Caco-2 (cell line): Measurements from ENCODE around the gene ACOX3. TPM values are rescaled to one million over a fixed set of nuclear protein-coding genes. Genes with fewer than 3 reads are reported as not detected.

Source experiments
- BruUV-seq: library from RNA; stranded (reverse); fragments of 400-500 nt; replicated peaks from 2 replicates; lab custom pipeline; 2021; lab: Mats Ljungman, UMichigan
- CTCF ChIA-PET: fragments of 300-600 bp; sonication (Branson Sonifier 250); formaldehyde crosslinking; loops from one replicate; lab custom pipeline; 2022; ENCODE audit warnings: antibody characterized with exemption; lab: Charles Lee
- POLR2A ChIA-PET: fragments of 300-600 bp; sonication (Branson Sonifier 250); formaldehyde crosslinking; loops from one replicate; lab custom pipeline; 2022; ENCODE audit warnings: antibody characterized with exemption; lab: Charles Lee
- DNase-seq, 2 experiments: peaks; one replicate each; pipeline versions ENCODE4 v3.0.0 to v3.0.0-alpha.2; 2020 to 2022
- H3K27me3 ChIP-seq: replicated peaks from 2 replicates; pipeline ENCODE4 v1.6.0; 2011; ENCODE audit warnings: low read length; ENCODE audit not compliant: control insufficient read depth, insufficient read depth
- H3K36me3 ChIP-seq: 2 replicates; pipeline ENCODE4 v1.5.1; 2011; ENCODE audit warnings: low read length; ENCODE audit not compliant: control insufficient read depth, insufficient read depth
- H3K4me1 ChIP-seq: fragments of 250-450 bp; sonication (Bioruptor Pico); 2 replicates; pipeline ENCODE4 v1.5.1; 2020; ENCODE audit warnings: mild to moderate bottlenecking
- H3K4me3 ChIP-seq: 2 replicates; pipeline ENCODE4 v1.5.1; 2011; ENCODE audit warnings: low read depth, mild to moderate bottlenecking, control low read depth, low read length
- H3K9me3 ChIP-seq: fragments of 250-450 bp; sonication (Bioruptor Pico); 2 replicates; pipeline ENCODE4 v1.5.1; 2020; ENCODE audit warnings: mild to moderate bottlenecking, moderate library complexity
- H3K27ac Mint-ChIP-seq: one replicate; pipeline ENCODE4 v1.8.0; 2022; ENCODE audit warnings: mixed read lengths; ENCODE audit not compliant: unreplicated experiment
- H3K27me3 Mint-ChIP-seq: one replicate; pipeline ENCODE4 v1.8.0; 2022; ENCODE audit warnings: mixed read lengths; ENCODE audit not compliant: insufficient read depth, unreplicated experiment
- H3K36me3 Mint-ChIP-seq: one replicate; pipeline ENCODE4 v1.8.0; 2022; ENCODE audit warnings: mild to moderate bottlenecking, mixed read lengths; ENCODE audit not compliant: insufficient read depth, unreplicated experiment
- H3K4me1 Mint-ChIP-seq: one replicate; pipeline ENCODE4 v1.8.0; 2022; ENCODE audit warnings: low read depth, mixed read lengths; ENCODE audit not compliant: unreplicated experiment
- H3K4me3 Mint-ChIP-seq: one replicate; pipeline ENCODE4 v1.8.0; 2022; ENCODE audit warnings: mild to moderate bottlenecking, moderate library complexity, mixed read lengths; ENCODE audit not compliant: unreplicated experiment
- H3K9me3 Mint-ChIP-seq: one replicate; pipeline ENCODE4 v1.8.0; 2022; ENCODE audit warnings: mixed read lengths; ENCODE audit not compliant: unreplicated experiment
- intact Hi-C: fragments of 100-400 bp; cut with micrococcal nuclease; formaldehyde crosslinking; loops from one replicate; pipeline ENCODE4 v1.10.0; 2022; ENCODE audit not compliant: unreplicated experiment
- total RNA-seq: library from RNA; stranded (reverse); gene quantifications from 2 replicates; pipeline ENCODE4 v1.2.3, GENCODE V29; 2022
- TF ChIP-seq, protein P1 (sequence below), 2 experiments: fragments of 200-600 bp in 1 of 2; IDR thresholded peaks; 1 replicate in 1 of 2; 2 replicates in 1 of 2; pipeline versions ENCODE4 v1.5.1 to v1.8.0; 2011 to 2022; ENCODE audit warnings: antibody characterized with exemption in 1 of 2, control low read depth in 1 of 2, inconsistent platforms in 1 of 2, low read depth in 1 of 2, low read length in 1 of 2, mild to moderate bottlenecking in 1 of 2, moderate library complexity in 1 of 2; ENCODE audit not compliant: insufficient read depth in 1 of 2, severe bottlenecking in 1 of 2, unreplicated experiment in 1 of 2

ACOX3 gene
- total RNA-seq, 1 experiment from 2014 or later, result 11.5 TPM

DNA sequence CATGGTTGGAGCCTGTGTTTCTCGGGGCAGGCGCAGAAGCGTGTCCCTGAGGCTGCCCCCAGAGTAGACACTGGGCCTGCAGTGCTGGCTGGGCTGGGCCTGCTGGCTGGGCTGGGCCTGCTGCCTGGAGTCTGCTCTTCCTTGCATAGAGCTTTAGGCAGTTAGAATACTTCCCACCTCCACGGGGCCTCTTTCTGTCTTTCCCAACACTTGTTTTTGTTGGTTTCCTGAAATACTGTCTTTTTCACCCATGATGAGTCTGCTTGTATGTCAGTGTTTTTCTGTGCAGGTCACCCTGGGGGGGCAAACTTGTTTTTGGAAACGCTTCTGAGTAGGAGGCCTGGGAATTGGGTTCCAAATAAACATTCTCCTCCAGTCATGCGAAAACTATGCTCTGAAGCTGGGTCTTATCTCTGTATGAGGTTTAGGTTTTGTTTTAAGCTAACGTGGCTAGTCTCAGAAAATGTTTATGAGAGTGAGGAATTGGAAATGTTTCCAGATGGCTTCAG lies 32.2 kb upstream of the ACOX3 start:
- DNase-seq, result peak in 1 of 2 experiments; percentile 9
- Histone ChIP-seq H3K9me3 (no peaks in the 10 kb centered on the region), H3K27me3 (no peaks in the 10 kb centered on the region), H3K4me3 (no peak overlapping the region), H3K36me3 (no peaks in the 10 kb centered on the region; the same call in 1 of the 2 replicates), H3K4me1 (peaks cover 14% of the 10 kb centered on the region)
- ChIA-PET POLR2A (no interaction called here), CTCF (interaction anchor here (0.9 kb wide), 1 partner anchor 114 kb away, joined by 4 read pairs; no protein-coding TSS in a partner anchor)
- Mint-ChIP-seq H3K9me3 (no peaks in the 10 kb centered on the region), H3K4me1 (peaks cover 7% of the 10 kb centered on the region), H3K4me3 (no peak overlapping the region), H3K27me3 (no peaks in the 10 kb centered on the region), H3K36me3 (peaks cover 34% of the 10 kb centered on the region), H3K27ac (peak overlapping the region; percentile 18)
- intact Hi-C loops, result no loop called here
- no TSS peak for BruUV-seq
- TF ChIP-seq, protein P1, sequence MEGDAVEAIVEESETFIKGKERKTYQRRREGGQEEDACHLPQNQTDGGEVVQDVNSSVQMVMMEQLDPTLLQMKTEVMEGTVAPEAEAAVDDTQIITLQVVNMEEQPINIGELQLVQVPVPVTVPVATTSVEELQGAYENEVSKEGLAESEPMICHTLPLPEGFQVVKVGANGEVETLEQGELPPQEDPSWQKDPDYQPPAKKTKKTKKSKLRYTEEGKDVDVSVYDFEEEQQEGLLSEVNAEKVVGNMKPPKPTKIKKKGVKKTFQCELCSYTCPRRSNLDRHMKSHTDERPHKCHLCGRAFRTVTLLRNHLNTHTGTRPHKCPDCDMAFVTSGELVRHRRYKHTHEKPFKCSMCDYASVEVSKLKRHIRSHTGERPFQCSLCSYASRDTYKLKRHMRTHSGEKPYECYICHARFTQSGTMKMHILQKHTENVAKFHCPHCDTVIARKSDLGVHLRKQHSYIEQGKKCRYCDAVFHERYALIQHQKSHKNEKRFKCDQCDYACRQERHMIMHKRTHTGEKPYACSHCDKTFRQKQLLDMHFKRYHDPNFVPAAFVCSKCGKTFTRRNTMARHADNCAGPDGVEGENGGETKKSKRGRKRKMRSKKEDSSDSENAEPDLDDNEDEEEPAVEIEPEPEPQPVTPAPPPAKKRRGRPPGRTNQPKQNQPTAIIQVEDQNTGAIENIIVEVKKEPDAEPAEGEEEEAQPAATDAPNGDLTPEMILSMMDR (IDR thresholded peaks at IDR 0.05; ENCODE audit: insufficient read depth in 1 of 2, low read depth in 1 of 2, low read length in 1 of 2, severe bottlenecking in 1 of 2, unreplicated experiment in 1 of 2), result no peak

DNA sequence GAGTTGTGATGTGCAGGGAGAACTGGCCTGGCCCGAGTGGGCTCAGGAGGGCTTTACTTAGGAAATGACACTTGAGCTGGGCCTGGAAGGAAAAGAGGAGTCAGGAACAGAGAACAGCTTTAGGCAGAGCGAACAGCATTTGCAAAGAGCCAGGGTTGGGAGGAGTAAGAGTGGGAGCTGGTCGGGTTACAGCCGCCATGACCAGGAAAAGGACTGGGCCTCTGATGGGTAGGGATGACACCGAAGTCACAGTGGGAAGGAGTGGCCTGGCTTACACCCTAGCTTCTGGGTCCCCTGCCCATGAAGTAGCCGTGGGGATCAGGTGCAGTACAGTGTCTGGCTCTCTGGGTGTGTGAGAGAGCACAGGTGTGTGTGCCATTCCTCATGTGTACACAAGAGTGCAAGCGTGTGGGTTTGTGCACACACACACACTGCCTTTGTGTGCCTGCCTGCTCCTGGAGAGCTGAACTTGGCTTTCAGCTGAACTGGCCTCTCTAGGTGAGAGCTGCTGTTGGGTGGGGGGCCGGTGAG lies 31.7 kb upstream of the ACOX3 start:
- no TSS peak for BruUV-seq
- no peak overlapping the region for H3K4me3 ChIP-seq
- no peak for DNase-seq
- CTCF ChIA-PET, result interaction anchor here (1.0 kb wide), 1 partner anchor 114 kb away, joined by 6 read pairs; no protein-coding TSS in a partner anchor
- intact Hi-C loops, result no loop called here
- Mint-ChIP-seq H3K27ac (peak overlapping the region; percentile 18), H3K4me1 (peaks cover 7% of the 10 kb centered on the region), H3K9me3 (no peaks in the 10 kb centered on the region), H3K27me3 (no peaks in the 10 kb centered on the region), H3K36me3 (peaks cover 31% of the 10 kb centered on the region), H3K4me3 (no peak overlapping the region)
- POLR2A ChIA-PET, result interaction anchor here (0.6 kb wide), 1 partner anchor 37 kb away, joined by 9 read pairs; no protein-coding TSS in a partner anchor
- H3K4me1 ChIP-seq, result peaks cover 14% of the 10 kb centered on the region
- no peaks in the 10 kb centered on the region for H3K9me3 ChIP-seq
- H3K27me3 ChIP-seq, result no peaks in the 10 kb centered on the region
- no peaks in the 10 kb centered on the region; the same call in 1 of the 2 replicates for H3K36me3 ChIP-seq
- TF ChIP-seq, protein P1 (IDR thresholded peaks at IDR 0.05; ENCODE audit: insufficient read depth in 1 of 2, low read depth in 1 of 2, low read length in 1 of 2, severe bottlenecking in 1 of 2, unreplicated experiment in 1 of 2), result no peak

DNA sequence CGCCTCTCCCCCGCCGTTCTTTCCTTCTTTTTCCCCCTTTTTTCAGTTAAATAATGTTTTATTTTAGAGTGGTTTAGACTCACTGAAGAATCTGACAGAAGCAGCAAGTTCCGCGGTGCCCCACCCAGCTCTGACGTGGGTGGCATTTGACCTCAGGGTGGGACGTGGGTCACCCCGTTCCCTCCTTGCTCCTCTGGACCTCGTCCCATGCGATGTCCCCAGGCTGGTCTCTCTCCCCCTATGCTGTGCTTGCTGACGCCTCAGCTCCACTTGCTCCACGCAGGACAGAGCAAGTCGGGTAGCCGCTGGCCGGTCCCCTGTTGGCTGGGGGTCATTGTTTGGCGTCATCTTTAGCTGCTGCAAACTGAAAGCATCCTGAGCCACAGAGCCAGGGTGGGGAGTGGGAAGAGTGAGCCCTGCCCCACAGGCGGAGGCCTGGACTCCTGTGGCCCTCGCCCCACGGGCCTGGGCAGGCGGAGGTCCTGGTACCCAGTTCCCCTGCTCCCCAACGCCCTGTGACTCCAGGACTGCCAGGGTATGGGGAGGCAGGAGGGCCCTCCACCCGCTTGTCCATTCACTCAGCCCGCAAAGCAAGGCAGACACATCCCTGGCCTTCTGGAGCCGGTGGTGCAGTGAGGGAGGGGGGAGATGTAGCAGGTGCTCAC lies 30.8 kb upstream of the ACOX3 start:
- POLR2A ChIA-PET, result no interaction called here
- BruUV-seq, result no TSS peak
- H3K27me3 ChIP-seq, result no peaks in the 10 kb centered on the region
- H3K4me3 Mint-ChIP-seq, result no peak overlapping the region
- no peaks in the 10 kb centered on the region for H3K9me3 ChIP-seq
- peaks cover 14% of the 10 kb centered on the region for H3K4me1 ChIP-seq
- H3K4me3 ChIP-seq, result no peak overlapping the region
- intact Hi-C loops, result no loop called here
- H3K27ac Mint-ChIP-seq, result no peak overlapping the region
- CTCF ChIA-PET, result interaction anchor here (1.0 kb wide), 1 partner anchor 115 kb away, joined by 6 read pairs; no protein-coding TSS in a partner anchor
- TF ChIP-seq, protein P1 (IDR thresholded peaks at IDR 0.05; ENCODE audit: insufficient read depth in 1 of 2, low read depth in 1 of 2, low read length in 1 of 2, severe bottlenecking in 1 of 2, unreplicated experiment in 1 of 2), result no peak
- H3K36me3 ChIP-seq, result no peaks in the 10 kb centered on the region; the same call in 1 of the 2 replicates
- H3K36me3 Mint-ChIP-seq, result peaks cover 23% of the 10 kb centered on the region
- no peaks in the 10 kb centered on the region for H3K9me3 Mint-ChIP-seq
- H3K4me1 Mint-ChIP-seq, result peaks cover 7% of the 10 kb centered on the region
- no peak for DNase-seq
- no peaks in the 10 kb centered on the region for H3K27me3 Mint-ChIP-seq
